HCT116 (cell line): Measurements from ENCODE around the gene ANO4.

Experiments used
- CTCF ChIP-seq, 3 experiments: fragments of 200-600 bp in 1 of 3; sonication (generic) in 1 of 3; IDR thresholded peaks in 2 of 3; conservative IDR thresholded peaks in 1 of 3; 2 replicates each; pipeline ENCODE4 v1.5.1; 2012 to 2017; ENCODE audit warnings: low read depth in 2 of 3, low read length in 2 of 3, antibody characterized with exemption in 1 of 3, borderline replicate concordance in 1 of 3, control low read depth in 1 of 3, mild to moderate bottlenecking in 1 of 3, mixed read lengths in 1 of 3, mixed run types in 1 of 3, moderate library complexity in 1 of 3; ENCODE audit not compliant: insufficient read depth in 1 of 3
- EZH2 ChIP-seq: fragments of 200-600 bp; sonication (generic); IDR thresholded peaks from 2 replicates; pipeline ENCODE4 v1.6.1; 2017; ENCODE audit warnings: antibody characterized with exemption, mixed run types
- EZH2phosphoT487 ChIP-seq: fragments of 200-600 bp; IDR thresholded peaks from 2 replicates; pipeline ENCODE4 v1.6.1; 2018; ENCODE audit warnings: antibody characterized with exemption, borderline replicate concordance
- JUND ChIP-seq: IDR thresholded peaks from 2 replicates; pipeline ENCODE4 v1.6.1; 2012
- POLR2A ChIP-seq: IDR thresholded peaks from 2 replicates; pipeline ENCODE4 v1.7.0; 2011; ENCODE audit warnings: borderline replicate concordance; ENCODE audit not compliant: insufficient read depth, insufficient read length; ENCODE audit errors: extremely low read depth
- SP1 ChIP-seq: IDR thresholded peaks from 2 replicates; pipeline ENCODE4 v1.6.1; 2012; ENCODE audit warnings: low read depth

- TF ChIP-seq EZH2 (no peak), EZH2phosphoT487 (no peak), POLR2A (no peak), CTCF (IDR thresholded peaks at IDR 0.05 in 2 of 3, conservative IDR thresholded peaks at IDR 0.05 in 1 of 3; ENCODE audit: borderline replicate concordance in 1 of 3, insufficient read depth in 1 of 3, low read depth in 2 of 3, low read length in 2 of 3) (no peak), JUND (no peak), SP1 (no peak)
Observed at GRCh38 chr12:100992194-100992593, 197.6 kb downstream of the ANO4 start.
